Astrocyte of the hippocampus (primary cell): ENCODE measurements around the gene SPON2.

ENCODE experiments used
- DNase-seq: peaks from one replicate; pipeline ENCODE4 v3.0.0; 2011; ENCODE audit warnings: low read depth, low spot score

Gene SPON2

DNA sequence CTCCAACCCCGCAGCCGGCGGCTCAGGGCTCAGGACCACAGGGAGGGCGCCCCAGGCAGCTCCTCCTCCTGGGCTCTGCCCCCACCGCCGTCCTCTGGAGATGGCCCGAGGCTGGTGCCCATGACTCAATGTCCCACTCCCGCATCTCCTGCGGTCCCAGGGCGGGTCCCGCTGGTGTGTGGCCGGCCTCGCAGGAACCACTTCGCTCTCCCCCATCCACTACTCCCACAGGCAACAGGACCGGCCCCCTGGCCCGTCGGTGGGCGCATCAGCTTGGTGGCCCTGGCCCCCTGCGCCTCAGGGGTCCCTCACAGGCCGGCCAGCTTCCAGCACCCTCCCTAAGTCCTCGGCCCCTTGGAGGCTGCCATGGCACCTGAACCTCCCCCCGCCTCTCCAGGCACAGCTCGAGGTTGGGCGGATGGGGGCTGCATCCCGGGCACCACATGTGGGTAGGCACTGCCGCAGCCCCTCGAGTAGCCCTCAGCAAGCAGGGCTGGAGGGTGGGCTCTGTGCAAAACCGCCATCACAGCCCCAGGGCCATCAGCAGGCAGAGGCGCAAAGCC, 22.8 kb upstream of the SPON2 start:
- DNase-seq: no peak

DNA sequence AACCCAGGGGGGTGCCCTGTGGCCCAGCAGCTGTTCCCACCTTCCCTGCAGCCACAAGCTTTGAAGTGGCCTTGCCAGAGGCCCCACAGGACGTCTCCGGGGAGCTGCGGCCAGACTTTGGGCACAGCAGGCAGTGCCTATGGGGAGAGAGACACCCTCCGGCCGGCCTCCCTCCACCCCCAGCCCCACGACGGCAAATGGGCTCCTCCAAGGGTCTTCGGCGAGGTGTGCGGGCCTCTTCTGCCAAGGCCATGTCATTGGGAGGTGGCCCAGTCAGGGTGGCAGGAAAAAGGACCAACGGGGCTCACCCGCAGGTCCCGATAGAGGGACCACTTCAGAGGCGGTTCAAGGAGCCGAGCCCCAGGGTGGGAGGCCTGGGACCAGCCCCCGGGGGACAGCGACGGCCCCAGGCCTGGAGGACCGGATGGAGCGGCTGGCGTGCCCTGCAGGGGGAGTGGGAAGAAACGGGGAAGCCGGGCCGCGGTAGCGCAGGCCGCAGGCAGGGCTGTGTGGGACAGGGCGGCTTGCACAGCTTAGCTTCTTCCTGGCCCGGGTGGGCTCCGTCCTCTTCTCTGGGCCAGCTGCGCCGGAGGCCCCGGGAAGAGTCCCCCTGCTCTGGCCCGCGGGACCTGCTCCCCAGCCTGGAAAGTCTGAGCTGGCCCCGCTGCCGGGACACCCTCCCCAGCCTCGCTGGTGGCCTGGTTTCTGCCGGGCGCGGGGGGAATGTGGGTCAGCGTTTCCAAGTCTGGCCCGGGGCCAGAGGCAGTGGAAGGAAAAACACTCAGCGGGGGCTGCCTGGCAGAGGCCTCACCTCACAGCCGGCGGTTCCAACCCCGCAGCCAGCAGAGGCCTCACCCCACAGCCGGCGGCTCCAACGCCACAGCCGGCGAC, 21.9 kb upstream of the SPON2 start:
- peak; percentile 55 for DNase-seq

DNA sequence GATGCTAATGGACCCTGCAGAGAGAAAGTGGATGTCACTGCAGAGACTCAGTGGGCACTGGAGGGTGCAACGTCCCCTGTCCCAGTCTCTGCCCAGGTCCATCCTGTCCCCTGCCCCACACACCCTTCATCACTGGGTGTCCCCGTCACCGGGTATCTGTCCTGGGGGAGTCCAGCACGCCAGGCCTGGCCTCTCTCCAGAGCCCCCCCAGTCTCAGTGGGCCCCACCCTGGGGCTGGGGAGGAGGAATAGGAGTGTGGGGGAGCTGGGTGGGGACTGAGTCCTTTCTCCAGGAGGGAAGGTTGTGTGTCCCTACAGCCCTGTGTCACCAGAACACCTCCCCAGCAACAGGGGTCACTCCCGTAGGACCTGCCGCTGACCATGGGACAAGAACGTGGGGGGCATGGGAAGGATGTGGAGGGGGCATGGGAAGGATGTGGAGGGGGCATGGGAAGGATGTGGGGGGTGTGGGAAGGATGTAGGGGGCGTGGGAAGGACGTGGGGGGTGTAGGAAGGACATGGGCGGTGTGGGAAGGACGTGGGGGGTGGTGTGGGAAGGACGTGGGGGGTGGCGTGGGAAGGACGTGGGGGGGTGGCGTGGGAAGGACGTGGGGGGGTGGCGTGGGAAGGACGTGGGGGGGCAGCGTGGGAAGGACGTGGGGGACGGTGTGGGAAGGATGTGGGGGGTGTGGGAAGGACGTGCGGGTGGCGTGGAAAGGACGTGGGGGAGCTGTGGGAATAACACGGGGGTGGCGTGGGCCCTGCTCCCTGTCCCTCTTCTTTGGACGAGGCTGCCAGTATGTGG, 21.0 kb upstream of the SPON2 start:
- no peak for DNase-seq

DNA sequence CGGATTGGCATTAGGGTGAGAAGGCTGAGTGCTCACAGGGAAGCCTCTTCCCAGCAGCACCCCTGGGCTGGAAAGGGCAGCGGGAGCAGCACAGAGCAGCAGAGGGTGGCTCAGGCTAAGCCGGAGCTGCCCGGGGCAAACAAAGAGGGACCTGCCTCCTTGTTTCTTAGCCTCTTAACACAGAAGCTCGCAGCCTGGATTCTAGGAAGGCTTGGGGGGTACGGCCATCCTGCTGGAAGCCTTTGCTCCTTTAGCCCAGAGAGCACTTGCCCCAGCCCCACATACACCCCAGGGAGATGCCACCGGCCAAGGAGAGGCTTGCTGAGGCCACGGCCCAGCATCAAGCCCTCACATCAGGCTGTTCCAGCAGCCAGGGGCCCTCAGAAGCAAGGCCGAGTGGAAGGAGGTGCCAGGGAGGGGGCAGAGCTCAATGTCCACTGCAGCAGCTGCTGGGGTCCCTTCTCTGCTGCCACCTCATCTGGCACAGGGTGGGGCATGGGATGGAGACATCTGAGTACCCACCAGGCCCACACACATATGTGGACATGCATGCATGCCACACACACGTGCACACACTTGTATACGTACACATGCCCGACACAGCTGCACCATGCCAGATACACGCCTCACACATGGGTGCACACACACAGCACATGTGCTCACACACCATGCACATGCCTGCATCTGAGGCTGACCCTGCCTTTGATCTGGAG, 20.3 kb upstream of the SPON2 start:
- DNase-seq: no peak

DNA sequence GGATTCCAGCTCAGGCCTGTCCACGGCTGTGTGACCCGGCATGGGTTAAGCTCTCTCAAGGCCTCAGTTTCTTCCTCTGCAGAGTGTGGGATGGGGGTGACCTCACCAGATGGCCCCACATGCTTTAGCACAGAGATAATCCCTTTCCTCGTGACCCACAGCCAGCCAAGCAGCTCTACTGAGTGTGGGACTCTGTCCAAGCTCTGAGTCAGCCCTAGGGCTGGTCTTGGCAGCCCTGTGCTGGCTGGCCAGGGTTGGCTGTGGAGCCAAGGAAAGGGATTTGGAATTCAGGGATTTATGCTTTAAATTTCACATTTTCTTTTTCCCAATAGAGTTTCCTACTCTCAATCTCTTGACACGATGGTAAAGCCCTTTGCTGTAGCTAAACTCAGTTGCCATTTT, 19.7 kb upstream of the SPON2 start:
- peak; percentile 98 for DNase-seq

DNA sequence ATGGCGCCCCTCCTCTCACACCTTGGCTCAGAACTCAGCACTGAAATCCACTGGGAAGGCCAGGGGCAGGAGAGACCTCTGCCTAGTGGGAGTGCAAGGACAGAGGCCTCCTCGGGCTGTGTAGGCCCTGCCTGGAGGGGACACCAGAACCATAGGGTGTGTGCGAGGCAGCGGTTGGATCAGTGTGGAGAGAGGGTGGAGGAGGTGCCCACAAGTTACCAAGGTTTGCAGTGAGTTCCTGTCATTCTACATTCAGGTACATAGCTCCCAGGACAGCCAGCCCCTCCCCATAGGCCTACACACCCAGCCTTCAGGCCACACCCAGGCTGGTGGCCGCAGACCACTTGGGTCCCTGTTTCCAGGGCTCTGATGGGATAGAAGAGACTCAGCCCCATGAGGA, 19.2 kb upstream of the SPON2 start:
- no peak for DNase-seq

DNA sequence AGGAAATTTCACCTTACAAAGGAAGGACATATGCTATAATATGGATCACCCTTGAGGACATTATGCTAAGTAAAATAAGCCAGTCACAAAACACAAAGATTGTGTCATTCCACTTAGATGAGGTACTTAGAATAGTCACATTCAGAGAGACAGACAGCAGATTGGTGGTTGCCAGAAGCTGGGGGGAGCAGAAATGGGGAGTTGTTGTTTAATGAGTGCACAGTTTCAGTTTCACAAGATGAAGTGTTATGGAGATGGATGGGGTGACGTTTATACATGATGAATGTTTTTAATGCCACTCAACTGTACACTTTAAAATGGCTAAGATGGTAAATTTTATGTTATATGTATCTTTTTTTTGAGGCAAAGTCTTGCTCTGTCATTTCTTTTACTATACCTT, 14.8 kb upstream of the SPON2 start:
- no peak for DNase-seq

DNA sequence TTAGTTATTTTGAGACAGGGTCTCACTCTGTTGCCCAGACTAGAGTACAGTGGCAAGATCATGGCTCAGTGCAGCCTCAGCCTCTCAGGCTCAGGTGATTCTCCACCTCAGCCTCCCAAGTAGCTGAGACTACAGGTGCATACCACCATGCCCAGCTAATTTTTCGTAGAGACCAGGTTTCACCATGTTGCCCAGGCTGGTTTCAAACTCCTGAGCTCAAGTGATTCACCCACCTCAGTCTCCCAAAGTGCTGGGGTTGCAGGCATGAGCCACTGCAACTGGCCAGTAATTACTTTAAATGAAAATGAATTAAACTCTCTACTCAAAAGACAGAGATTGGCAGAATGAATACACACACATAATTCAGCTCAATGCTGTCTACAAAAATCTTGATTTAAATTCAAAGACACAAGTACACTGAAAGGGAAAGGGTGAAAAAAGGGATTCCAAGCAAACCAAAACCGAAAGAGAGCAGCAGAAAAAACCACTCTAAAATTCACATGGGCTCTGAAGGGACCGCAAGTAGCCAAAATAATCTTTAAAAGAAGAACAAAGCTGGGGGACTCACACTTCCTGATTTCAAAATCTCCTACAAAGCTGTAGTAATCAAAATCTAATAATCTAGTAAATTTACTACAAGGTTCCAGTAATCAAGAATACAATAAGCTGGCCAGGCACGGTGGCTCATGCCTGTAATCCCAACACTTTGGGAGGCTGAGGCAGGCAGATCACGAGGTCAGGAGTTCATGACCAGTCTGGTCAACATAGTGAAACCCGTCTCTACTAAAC, 11.8 kb upstream of the SPON2 start:
- no peak for DNase-seq

DNA sequence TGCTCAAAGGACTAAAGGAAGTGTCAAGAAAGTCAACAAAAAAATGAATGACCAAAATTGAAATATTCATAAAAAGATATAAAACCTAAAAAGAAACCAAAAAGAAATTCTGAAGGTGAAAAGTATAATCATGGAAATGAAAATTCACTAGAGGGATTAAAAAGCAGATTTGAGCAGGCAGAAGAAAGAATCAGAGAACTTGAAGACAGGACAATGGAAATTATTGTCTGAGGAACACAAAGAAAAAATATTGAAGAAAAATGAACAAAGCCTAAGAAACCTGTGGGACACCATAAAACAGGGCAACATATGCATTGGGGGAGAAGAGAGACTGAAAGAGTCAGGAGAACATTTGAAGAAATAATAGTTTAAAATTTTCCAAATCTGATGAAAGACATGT, 9.9 kb upstream of the SPON2 start:
- no peak for DNase-seq

DNA sequence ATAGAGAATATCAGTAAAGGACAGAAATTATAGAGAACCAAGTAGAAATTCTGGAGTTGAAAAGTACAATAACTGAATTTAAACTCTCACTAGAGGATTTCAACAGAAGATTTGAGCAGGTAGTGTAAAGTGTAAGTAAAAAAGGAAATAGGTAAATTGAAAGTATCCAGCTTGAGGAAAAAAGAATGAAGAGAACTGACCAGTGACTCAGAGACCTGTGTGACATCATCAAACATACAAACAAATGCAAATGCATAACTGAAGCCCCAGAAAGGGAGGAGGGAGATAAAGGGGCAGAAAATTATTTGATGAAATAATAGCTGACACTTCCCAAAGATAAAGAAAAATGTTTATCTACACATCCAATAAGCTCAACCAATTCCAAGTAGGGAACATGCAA, 8.3 kb upstream of the SPON2 start:
- no peak for DNase-seq

DNA sequence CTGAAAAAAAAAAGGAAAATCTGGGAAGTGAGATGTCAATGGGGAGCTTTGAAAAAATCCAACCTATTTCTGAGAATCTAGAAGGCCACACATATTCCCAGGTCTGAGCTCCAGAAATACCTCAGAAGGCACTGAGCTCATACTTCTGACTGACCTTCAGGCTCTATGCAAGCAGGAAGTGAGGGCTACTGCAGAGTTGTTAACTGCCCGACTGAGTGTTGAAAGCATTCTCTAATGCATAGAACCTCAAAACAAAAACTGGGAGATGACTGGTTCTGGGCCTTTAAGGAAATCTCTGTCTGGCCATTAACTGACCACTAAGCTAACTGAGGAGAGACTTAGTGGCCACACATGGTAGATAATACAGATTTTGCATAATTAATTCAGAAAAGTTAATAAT, 7.6 kb upstream of the SPON2 start:
- no peak for DNase-seq

DNA sequence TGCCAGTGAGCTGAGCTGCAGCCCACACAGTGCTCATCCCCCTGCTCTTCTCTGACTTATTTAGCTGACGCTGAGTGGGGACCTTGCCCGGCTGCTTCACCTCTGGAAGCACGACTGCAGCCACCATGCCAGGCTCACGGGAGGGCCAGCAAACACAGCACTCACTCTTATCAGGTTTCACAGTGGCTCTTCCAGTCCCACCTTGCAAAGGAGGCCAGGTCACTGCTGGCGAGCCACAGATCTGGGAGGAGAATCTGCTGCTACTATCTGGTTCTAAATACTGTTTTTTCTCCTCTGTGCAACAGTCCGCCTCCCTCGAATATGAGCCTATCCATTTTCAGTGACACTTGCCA, 6.7 kb upstream of the SPON2 start:
- DNase-seq: no peak

DNA sequence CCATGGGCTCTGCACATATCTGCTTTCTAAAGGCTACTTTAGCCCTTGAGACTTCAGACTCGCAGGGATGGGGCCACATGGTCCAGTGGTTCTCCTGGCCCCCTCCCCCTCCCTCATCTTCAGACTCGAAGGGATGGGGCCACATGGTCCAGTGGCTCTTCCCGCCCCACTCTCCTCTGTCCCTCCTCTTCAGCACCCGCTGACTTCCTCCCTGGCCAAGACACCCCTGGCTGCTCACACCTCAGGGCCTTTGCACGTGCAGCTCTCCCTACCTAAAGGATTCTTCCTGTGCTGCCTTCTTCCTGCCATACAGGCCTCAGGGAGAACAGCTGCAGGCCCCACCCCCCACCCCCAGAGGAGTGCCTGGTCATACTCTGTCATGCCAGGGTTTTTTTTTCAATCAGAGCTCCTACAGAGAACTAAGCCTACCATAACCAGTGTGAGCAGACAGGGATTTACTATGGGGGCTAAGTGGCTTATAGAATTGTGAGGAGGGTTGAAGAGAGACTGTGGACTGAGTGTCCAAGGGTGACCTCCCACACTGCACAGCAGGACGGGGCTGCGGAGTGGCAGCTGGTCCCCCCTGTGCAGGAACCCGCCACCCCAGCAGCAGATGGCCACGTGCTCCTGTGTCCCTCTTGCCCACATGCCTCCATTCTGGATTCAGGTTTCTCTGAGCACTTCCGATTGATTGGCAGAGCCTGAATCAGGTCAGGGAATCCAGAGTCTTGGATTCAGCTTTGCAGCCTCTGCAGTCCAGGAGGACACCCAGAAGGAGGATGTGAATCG, 6.1 kb upstream of the SPON2 start:
- no peak for DNase-seq

DNA sequence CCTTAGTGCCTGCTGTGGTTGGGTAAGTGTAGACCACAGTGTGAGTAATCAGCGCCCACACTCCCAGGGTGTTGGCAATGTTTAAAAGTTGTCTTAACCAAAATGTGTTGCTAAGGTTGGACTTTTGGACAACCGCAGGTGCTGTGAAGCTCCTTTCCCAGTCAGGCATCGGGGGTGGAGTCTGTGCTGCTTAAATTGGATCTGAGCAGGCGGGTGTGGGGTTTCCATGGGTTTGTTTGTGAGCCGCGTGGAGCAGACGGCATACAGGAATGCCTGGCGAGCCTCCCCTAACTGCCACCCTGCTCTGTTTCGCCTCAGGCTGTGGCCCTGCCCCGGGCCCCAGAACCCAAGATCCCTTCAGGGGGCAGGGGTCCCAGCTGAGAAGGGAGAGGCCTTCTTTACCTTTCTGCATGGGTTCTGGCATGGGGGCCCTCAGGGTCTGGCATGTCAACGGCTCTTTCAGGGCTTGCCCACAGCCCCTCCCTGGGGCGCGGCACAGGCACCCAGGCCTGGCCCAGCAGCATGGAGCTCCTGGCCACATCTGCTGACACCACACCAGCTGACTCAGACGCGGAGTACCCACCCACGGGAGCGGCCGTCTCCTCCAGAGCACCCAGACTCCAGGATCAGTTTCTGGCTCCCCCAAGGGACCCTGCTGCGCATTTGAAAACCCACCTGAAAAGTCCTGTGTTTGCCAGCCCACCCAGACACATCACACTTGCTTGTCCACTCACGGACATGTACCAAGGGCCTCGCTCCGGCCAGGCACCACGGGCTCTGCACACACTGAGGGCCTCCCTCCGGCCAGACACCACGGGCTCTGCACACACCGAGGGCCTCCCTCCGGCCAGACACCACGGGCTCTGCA, 5.1 kb upstream of the SPON2 start:
- peak; percentile 22 for DNase-seq

DNA sequence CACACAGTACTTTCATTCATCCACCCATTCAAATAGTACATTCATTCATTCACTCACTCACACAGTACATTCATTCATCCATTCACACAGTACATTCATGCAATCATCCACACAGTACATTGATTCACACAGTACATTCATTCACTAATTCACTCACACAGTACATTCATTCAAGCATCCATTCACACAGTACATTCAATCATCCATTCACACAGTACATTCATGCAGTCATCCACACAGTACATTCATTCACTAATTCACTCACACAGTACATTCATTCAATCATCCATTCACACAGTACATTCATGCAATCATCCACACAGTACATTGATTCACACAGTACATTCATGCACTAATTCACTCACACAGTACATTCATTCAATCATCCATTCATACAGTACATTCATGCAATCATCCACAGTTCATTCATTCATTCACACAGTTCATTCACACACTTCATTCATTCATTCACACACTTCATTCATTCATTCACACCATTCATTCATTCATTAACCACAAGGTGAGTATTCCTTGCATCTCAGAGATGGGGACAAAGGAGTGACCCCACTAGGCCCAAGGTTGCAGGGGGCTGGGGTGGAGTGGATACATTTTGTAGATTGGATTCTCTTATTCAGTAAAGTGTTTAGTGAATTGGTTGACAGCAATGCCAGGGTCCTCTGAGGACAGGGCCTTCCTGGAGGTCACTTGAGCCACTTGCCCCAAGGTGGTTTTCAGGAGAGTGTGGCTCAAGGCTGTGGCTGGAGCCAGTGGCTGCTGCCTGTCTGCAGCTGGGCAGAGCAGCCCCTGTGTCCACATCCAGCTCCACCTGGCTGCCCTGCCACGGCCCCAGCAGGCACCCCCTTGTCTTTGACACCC, 4.3 kb upstream of the SPON2 start:
- no peak for DNase-seq

DNA sequence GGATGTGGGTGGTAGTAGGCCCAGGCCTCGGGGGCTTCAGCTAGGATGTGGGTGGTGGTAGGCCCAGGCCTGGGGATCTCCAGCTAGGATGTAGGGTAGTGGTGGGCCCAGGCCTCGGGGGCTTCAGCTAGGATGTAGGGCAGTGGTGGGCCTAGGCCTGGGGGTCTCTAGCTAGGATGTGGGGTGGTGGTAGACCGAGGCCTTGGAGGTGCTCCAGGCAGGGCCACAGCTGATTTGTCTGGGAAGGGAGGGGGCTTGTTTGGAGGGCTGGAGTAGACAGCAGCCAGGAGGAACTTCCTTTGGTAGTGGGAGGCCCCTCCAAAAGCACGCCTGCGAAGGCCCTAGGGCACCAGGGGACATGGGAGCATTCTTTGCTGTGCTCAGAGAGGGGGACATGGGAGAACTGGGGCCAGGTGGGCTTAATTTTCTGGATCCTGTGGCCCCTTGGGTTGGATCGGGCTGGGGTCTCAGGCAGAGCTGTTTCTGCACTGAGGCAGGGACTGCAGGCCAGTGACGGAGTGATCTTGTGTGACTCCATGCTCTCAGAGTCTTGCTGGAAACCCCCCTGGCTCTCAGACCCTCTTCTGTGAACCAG, 3.3 kb upstream of the SPON2 start:
- no peak for DNase-seq

DNA sequence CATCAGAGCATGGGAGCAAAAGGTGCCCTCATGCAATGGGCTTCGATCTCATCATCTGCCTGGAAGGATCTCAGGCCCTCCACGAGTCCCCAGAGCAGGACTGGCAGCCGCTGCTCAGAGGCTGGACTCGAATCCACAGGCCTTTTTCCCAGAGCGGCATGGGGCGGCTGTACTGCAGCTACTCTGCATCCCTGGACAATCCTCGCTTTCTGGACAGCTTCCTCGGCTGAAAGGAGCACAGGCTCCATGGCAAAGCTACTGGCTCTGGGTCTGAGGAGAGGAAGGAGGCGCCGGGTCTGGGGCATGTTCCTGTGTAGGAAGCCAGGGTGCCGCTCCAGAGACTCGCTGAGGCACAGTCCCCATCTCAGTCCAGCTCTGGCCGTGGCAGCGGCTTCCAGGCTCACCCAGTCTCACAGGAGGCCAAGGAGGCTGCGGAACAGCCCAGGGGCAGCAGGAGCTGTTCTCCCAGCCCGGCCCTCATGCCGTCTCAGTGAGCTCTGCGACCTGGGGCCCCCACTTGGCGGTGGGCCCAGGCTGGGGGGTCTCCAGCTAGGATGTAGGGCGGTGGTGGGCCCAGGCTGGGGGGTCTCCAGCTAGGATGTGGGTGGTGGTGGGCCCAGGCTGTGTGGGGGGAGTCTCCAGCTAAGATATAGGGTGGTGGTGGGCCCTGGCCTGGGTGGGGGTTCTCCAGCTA, 2.7 kb upstream of the SPON2 start:
- DNase-seq: no peak
